NT2/D1 (cell line): ENCODE data around the gene MAPK7.

Source experiments
- SUZ12 ChIP-seq: IDR thresholded peaks from 2 replicates; pipeline ENCODE4 v1.6.1; 2011; ENCODE audit not compliant: insufficient read length, insufficient read depth; ENCODE audit errors: extremely low read depth
- YY1 ChIP-seq: IDR thresholded peaks from 2 replicates; pipeline ENCODE4 v1.6.1; 2011; ENCODE audit not compliant: insufficient read length, insufficient read depth
- ZNF274 ChIP-seq: IDR thresholded peaks from 2 replicates; pipeline ENCODE4 v1.6.1; 2011; ENCODE audit warnings: mild to moderate bottlenecking, low read depth, low read length

- no peak for TF ChIP-seq SUZ12
- no peak for TF ChIP-seq YY1
- no peak for TF ChIP-seq ZNF274
Observed at GRCh38 chr17:19372439-19372838, 5.9 kb upstream of the MAPK7 start.
